Stomach (tissue), 9 donors: Measurements from ENCODE around the gene GRIA4. TPM values are rescaled to one million over a fixed set of nuclear protein-coding genes. Genes with fewer than 3 reads are reported as not detected.

Source experiments
- DNase-seq, 2 donors: peaks; one replicate each; pipeline versions ENCODE4 v3.0.0 to v3.0.0-alpha.2; 2013 to 2019
- H3K27ac ChIP-seq, 5 donors: fragments of 200-600 bp in 4 of 5; sonication (generic) in 4 of 5; one replicate each; pipeline ENCODE4 v1.5.1; 2013 to 2019; ENCODE audit warnings: mild to moderate bottlenecking in 1 of 5, moderate library complexity in 1 of 5
- H3K27me3 ChIP-seq, 3 donors: fragments of 200-600 bp; sonication (generic); one replicate each; pipeline ENCODE4 v1.5.1; 2017 to 2019; ENCODE audit warnings: mixed run types in 1 of 3
- H3K36me3 ChIP-seq, 4 donors: fragments of 200-600 bp; sonication (generic); 1 replicate in 3 of 4; 2 replicates in 1 of 4; pipeline ENCODE4 v1.5.1; 2016 to 2019
- H3K4me1 ChIP-seq, 4 donors: fragments of 200-600 bp; sonication (generic); one replicate each; pipeline ENCODE4 v1.5.1; 2016 to 2019
- H3K4me3 ChIP-seq, 4 donors: fragments of 200-600 bp; sonication (generic) in 3 of 4; one replicate each; pipeline ENCODE4 v1.5.1; 2016 to 2019; ENCODE audit warnings: mild to moderate bottlenecking in 1 of 4
- H3K9me3 ChIP-seq, 4 donors: fragments of 200-600 bp; sonication (generic); one replicate each; pipeline ENCODE4 v1.5.1; 2016 to 2019
- CTCF ChIP-seq, 7 experiments: fragments of 450-650 bp in 4 of 7; fragments of 200-600 bp in 3 of 7; sonication (generic) in 3 of 7; IDR thresholded peaks; one replicate each; pipeline ENCODE4 v1.5.1; 2016 to 2019; ENCODE audit warnings: antibody characterized with exemption in 7 of 7, control low read depth in 2 of 7, mild to moderate bottlenecking in 1 of 7
- EP300 ChIP-seq: sonication (generic); formaldehyde crosslinking; IDR thresholded peaks from one replicate; pipeline ENCODE4 v1.6.1; 2017; ENCODE audit warnings: antibody characterized with exemption
- POLR2A ChIP-seq, 4 donors: fragments of 450-650 bp; IDR thresholded peaks; one replicate each; pipeline ENCODE4 v1.6.1; 2016; ENCODE audit warnings: antibody characterized with exemption in 4 of 4, control low read depth in 2 of 4, mild to moderate bottlenecking in 1 of 4, moderate library complexity in 1 of 4
- POLR2AphosphoS5 ChIP-seq, 3 donors: sonication (generic); formaldehyde crosslinking; IDR thresholded peaks; one replicate each; pipeline ENCODE4 v1.6.1; 2016; ENCODE audit warnings: antibody characterized with exemption in 3 of 3
- WGBS, 5 donors: extraction: QIAGEN DNeasy Blood & Tissue Kit in 3 of 5; methylation state at CpG; one replicate each; pipeline versions ENCODE4 v1.1.5 to v1.1.7; 2013 to 2018; 5-methylcytosine and 5-hydroxymethylcytosine counted together
- intact Hi-C: fragments of 100-400 bp; cut with DNase I; formaldehyde crosslinking; loops from one replicate; pipeline ENCODE4 v1.15.1; 2023; ENCODE audit warnings: low total_unique reads
- polyA plus RNA-seq, 3 donors: library from polyadenylated mRNA; stranded (reverse); fragments of 200-250 nt; gene quantifications; one replicate each; pipeline ENCODE4 v1.2.3, GENCODE V29; 2013
- total RNA-seq, 5 donors: library from RNA; depleted of rRNA; stranded (reverse); fragments of >200 nt; gene quantifications; one replicate each; pipeline versions ENCODE4 v1.1.0 to v1.2.3, GENCODE V29; 2014 to 2016
- donor health status: healthy with polysubstance abuse.
- donor health status: Bipolar disorder and iron deficiency.
- donor health status: healthy.

Gene GRIA4
- total and polyA plus RNA-seq, 8 donors = under 0.01 to 5.9 (median 2.0) TPM; not detected in 1

- no peak for DNase-seq
- 70 to 92% (median 87%) methylated on average over 4 of the region's 4 CpGs for WGBS, 5 donors
- no peaks in the 10 kb centered on the region for H3K9me3 ChIP-seq
- no peak overlapping the region for H3K4me3 ChIP-seq
- H3K36me3 ChIP-seq = no peaks in the 10 kb centered on the region
- intact Hi-C loops = no loop called here
- H3K4me1 ChIP-seq = no peaks in the 10 kb centered on the region
- H3K27ac ChIP-seq = no peak overlapping the region
- no peaks in the 10 kb centered on the region for H3K27me3 ChIP-seq
- no peak for TF ChIP-seq EP300
- TF ChIP-seq POLR2AphosphoS5 (IDR thresholded peaks at IDR 0.05) = no peak
- no peak for TF ChIP-seq CTCF (IDR thresholded peaks at IDR 0.05)
- no peak for TF ChIP-seq POLR2A (IDR thresholded peaks at IDR 0.05)
Measured at GRCh38 chr11:105635466-105635865, 25.6 kb downstream of the GRIA4 start.

GRCh38 chr11:105636496-105636895, 26.6 kb downstream of the GRIA4 start:
- TF ChIP-seq EP300 = no peak
- TF ChIP-seq POLR2AphosphoS5 (IDR thresholded peaks at IDR 0.05) = no peak
- no peak for TF ChIP-seq CTCF (IDR thresholded peaks at IDR 0.05)
- TF ChIP-seq POLR2A (IDR thresholded peaks at IDR 0.05) = no peak

GRCh38 chr11:105639527-105639926, 29.7 kb downstream of the GRIA4 start:
- intact Hi-C loops = no loop called here
- no peaks in the 10 kb centered on the region for H3K27me3 ChIP-seq
- no peak overlapping the region for H3K4me3 ChIP-seq
- H3K9me3 ChIP-seq = no peaks in the 10 kb centered on the region
- no peaks in the 10 kb centered on the region for H3K36me3 ChIP-seq
- 87 to 96% (median 93%) methylated on average over 1 of the region's 1 CpG for WGBS, 5 donors
- no peak overlapping the region for H3K27ac ChIP-seq
- no peak for TF ChIP-seq CTCF (IDR thresholded peaks at IDR 0.05)
- TF ChIP-seq POLR2A (IDR thresholded peaks at IDR 0.05) = no peak
- no peak for TF ChIP-seq POLR2AphosphoS5 (IDR thresholded peaks at IDR 0.05)
- TF ChIP-seq EP300 = no peak
- DNase-seq = no peak
- no peaks in the 10 kb centered on the region for H3K4me1 ChIP-seq

More at GRCh38 chr11:105636496-105636895, 26.6 kb downstream of the GRIA4 start:
- Histone ChIP-seq H3K27ac (no peak overlapping the region), H3K9me3 (no peaks in the 10 kb centered on the region), H3K4me1 (no peaks in the 10 kb centered on the region), H3K36me3 (no peaks in the 10 kb centered on the region), H3K4me3 (no peak overlapping the region), H3K27me3 (no peaks in the 10 kb centered on the region)
- no peak for DNase-seq
- WGBS, 5 donors = 19 to 59% (median 47%) methylated on average over 2 of the region's 2 CpGs
- intact Hi-C loops = no loop called here

- H3K9me3 ChIP-seq = no peaks in the 10 kb centered on the region
- TF ChIP-seq CTCF (IDR thresholded peaks at IDR 0.05) = no peak
- no peak for TF ChIP-seq POLR2A (IDR thresholded peaks at IDR 0.05)
- no peak for TF ChIP-seq POLR2AphosphoS5 (IDR thresholded peaks at IDR 0.05)
- no peak for TF ChIP-seq EP300
- H3K36me3 ChIP-seq = no peaks in the 10 kb centered on the region
Measured at GRCh38 chr11:105641433-105641832, 31.6 kb downstream of the GRIA4 start.

More at GRCh38 chr11:105641433-105641832, 31.6 kb downstream of the GRIA4 start:
- Histone ChIP-seq H3K4me3 (no peak overlapping the region), H3K27me3 (no peaks in the 10 kb centered on the region), H3K27ac (no peak overlapping the region), H3K4me1 (no peaks in the 10 kb centered on the region)
- intact Hi-C loops = no loop called here
- no peak for DNase-seq
